Stimulated activated CD8-positive, alpha-beta memory T cell treated with anti-CD3 and anti-CD28 coated beads, Interleukin-15, amount 100 ng/mL, for 24 hours (primary cell): ENCODE measurements around the gene GRIK3.

Source experiments
- DNase-seq: peaks from one replicate; pipeline ENCODE4 v3.0.0-alpha.2; 2020; ENCODE audit warnings: low read depth

GRIK3 gene

GRCh38 chr1:36762174-36762573, 272.1 kb downstream of the GRIK3 start:
- DNase-seq, result no peak

- no peak for DNase-seq
These were observed 273.2 kb downstream of the GRIK3 start for GRCh38 chr1:36761113-36761512.

- no peak for DNase-seq
These were observed 274.2 kb downstream of the GRIK3 start for GRCh38 chr1:36760081-36760480.

- DNase-seq, result no peak
These were observed 275.0 kb downstream of the GRIK3 start for GRCh38 chr1:36759355-36759754.

DNA sequence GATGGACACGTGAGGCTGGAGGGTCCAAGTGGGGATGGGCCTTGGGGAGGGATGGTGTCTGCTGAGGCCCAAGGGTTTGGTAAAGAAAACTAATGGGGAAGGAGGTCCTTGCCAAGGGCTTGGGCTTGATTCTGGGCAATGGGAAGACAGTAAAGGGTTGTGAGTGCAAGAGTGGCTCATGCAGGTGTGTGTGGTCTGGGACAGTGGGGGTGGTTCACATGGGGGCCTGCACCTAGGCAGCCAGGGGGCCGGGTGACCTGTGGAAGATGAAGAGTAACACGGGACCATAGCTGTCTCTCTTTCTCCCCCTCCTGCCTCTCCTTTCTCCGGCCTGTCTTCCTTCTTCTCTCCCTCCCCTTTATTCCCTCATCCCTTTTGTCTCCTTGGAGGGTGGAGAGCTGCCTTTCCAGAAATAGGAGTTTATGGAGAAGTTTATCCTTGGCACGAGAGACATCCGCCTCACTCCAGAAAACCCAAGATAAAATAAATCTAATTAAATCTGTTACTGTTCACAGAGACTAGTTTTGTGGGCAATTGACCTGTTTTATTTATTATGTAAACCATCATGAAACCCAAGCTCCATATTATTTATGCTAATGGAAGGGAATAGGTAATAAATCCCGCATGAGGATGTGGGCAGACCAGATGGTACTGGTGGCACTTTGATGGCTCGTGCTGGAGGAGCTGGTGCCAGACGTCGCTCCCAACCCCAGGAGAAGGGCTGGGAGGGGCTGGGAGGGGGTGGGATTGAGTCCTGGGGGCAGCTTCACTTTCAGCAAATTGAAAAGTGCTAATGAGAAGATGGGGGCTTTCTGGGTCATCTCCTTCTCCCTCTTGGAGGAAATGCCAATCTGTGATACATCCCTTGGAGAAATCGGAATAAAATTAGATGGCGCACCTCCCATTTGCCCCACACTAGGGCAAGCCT, 278.7 kb downstream of the GRIK3 start:
- no peak for DNase-seq

- DNase-seq, result no peak
These were observed 279.9 kb downstream of the GRIK3 start for GRCh38 chr1:36754366-36754765.

- DNase-seq, result no peak
These were observed 280.9 kb downstream of the GRIK3 start for GRCh38 chr1:36753451-36753850.

- no peak for DNase-seq
These were observed 281.4 kb downstream of the GRIK3 start for GRCh38 chr1:36752891-36753361.

- no peak for DNase-seq
These were observed 281.9 kb downstream of the GRIK3 start for GRCh38 chr1:36752431-36752830.

DNA sequence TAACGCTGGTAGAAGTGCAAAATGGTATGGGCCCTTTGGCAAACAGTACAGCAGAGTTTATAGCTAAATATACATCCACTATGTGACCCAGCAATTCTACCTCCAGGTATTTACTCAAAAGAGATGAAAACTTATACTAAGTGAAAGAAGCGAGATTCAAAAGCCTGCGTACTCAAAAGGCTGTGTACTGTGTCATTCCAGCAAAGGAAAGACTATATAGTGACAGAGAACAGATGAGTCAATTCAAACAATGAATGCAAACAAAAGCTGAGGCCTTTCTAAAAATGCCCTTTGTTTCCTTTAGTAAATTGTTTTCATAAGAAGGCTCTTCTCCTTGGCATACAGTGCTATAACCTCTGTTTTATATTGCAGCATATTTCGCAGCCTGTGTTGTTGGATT, 282.8 kb downstream of the GRIK3 start:
- DNase-seq, result no peak

DNA sequence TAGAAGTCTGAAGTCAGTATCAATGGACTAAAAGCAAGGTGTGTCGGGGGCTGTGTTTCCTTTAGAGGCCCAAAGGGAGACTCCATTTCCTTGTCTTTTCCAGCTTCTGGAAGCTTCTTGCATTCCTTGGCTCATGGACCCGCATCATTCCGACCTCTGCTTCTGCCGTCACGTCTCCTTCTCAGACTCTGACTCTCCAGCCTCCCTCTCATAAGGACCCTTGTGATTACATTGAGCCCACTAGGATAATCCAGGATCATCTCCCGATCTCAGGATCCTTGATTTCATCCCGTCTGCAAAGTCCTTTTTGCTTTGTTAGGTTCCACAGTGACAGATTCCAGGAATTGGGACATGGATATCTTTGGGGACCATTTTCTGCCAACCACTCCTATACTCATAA, 285.8 kb downstream of the GRIK3 start:
- DNase-seq, result no peak
